DMS53 treated with DMSO at 0.1 percent for 48 hours (cell line): ENCODE results near the gene AKAP6.

ENCODE experiments used
- DNase-seq: peaks from one replicate; lab custom pipeline; 2025; ENCODE audit not compliant: unreplicated experiment; lab: John Stamatoyannopoulos, UW

AKAP6 gene

DNA sequence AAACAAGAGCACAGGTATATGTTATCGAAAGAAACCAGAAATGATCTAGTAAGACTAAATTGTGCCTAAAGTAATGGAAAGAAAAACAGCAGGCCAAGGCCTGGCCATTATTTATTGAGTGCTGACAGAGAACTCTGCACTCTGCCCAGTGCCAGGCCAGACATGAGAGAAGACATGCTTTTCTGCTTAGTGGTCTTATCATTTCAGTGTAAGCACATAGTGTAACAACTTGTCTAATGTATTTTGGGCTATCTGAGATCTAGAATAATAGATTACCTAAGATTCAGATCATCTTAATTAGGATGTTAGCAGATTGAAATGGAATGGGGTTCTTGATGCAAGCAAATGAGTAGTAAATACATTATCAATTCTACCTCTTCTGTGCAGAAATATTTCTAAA, 278.3 kb downstream of the AKAP6 start:
- DNase-seq = no peak

DNA sequence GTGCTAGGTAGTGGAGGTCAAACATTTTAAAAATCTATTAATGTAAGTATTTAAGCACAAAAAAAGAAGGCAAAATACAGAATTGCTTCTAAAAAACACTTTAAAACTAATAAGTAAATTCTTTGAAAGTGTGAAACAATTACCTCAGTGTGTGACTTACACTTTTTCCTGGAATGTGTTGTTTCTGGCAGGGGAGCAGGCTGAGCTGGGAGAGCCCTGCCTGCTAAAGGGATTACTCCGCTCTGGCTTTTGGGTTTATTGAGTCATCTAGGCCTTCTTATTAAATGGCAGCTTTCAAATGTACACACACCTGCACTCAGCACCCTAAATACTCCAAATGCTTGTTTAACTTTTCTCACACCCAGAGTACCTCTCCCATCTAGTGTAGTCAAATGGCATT, 279.8 kb downstream of the AKAP6 start:
- no peak for DNase-seq

GRCh38 chr14:32609388-32609787, 280.3 kb downstream of the AKAP6 start:
- DNase-seq = no peak

GRCh38 chr14:32611752-32612151, 282.7 kb downstream of the AKAP6 start:
- DNase-seq = no peak

DNA sequence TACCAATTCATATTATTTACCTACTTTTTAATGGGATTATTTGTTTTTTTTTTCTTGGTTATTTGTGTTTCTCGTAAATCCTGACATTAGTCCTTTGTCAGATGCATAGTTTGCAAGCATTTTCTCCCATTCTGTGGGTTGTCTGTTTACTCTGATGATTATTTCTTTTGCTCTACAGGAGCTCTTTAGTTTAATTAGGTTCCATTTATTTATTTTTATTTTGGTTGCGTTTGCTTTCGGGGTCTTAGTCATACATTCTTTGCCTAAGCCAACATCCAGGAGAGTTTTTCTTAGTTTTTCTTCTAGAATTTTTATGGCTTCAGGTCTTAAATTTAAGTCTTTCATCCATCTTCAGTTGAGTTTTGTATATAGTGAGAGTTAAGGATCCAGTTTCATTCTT, 289.9 kb downstream of the AKAP6 start:
- no peak for DNase-seq

DNA sequence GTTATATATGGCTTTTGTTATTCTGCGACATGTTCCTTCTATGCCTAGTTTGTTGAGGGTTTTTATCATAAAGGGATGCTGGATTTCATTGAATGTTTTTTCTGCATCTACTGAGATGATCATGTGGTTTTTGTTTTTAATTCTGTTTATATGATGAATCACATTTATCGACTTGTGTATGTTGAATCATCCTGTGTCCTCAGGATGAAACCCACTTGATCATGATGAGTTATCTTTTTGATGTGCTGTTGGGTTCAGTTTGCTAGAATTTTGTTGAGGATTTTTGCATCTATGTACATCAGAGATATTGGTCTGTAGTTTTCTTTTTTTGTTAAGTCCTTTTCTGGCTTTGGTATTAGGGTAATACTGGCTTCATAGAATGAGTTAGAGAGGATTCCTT, 291.2 kb downstream of the AKAP6 start:
- no peak for DNase-seq

GRCh38 chr14:32620724-32621123, 291.6 kb downstream of the AKAP6 start:
- no peak for DNase-seq

DNA sequence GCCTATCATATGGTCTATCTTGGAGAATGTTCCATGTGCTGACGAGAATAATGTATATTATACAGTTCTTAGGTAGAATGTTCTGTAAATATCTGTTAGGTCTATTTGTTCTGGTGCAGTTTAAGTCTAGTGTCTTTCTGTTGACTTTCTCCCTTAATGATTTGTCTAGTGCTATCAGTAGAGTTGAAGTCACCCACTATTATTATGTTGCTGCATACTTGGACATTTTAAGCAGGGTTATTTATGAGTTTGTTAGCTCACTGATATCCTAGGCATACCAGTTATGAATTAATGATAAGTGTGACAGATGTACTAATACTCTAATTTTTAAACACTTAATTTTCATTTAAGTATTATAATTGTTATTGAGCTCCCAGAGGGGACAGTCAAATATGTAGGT, 292.5 kb downstream of the AKAP6 start:
- DNase-seq = no peak

- no peak for DNase-seq
Observed at GRCh38 chr14:32622742-32623141, 293.6 kb downstream of the AKAP6 start.

- no peak for DNase-seq
Observed at GRCh38 chr14:32623300-32624093, 294.4 kb downstream of the AKAP6 start.

DNA sequence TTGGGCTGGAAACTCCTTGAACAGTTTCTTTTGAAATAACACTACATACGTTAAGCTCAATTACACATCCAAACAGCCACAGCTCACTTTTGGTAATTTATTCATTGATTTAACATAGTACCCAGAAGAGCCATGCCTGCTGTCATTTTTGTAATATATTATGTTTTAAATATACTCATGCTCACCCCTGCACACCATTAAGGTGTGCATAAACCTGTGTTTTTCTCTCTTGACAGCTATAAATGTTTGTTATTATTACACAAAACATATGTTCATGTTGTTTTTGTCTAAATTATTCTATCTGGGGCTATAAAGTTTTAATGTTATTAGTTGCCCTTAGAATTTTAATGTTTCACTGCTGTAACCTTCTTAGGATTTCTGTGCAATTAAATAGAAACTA, 296.1 kb downstream of the AKAP6 start:
- no peak for DNase-seq

DNA sequence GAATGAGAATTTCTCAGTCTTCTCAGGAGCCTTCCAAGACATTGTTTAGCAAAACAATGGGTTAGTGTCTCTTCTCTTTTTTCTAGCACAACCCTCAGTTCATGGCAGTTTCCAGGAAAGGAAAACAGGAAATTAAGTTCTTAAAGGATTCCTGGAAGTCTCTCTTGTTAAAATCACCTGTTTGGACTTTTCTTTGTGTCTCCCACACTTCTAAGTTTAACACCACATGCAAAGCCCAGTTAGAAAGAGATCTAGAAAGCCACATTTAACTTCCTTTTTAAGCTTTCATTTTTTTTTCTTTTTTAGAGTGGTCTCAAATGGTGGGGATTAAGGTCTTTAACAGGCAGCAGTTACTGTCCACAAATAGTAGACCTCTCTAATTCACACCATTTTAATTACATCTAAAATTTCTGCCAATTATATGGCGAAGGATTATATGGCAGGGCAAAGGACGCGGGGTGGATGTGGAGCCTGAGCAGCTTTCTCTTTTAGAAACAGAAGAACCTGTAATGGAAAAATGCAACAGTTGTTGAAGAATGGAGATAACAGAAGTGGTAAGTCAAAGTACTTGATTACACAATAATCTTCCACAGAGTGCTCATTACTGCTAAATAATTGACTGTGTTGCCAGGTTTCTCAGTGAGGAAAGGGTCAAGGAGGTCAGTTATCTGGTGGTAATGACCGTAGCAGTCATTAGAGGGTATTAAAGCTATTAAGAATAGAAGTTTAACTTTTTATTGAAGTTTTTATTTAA, 298.6 kb downstream of the AKAP6 start:
- DNase-seq = no peak

DNA sequence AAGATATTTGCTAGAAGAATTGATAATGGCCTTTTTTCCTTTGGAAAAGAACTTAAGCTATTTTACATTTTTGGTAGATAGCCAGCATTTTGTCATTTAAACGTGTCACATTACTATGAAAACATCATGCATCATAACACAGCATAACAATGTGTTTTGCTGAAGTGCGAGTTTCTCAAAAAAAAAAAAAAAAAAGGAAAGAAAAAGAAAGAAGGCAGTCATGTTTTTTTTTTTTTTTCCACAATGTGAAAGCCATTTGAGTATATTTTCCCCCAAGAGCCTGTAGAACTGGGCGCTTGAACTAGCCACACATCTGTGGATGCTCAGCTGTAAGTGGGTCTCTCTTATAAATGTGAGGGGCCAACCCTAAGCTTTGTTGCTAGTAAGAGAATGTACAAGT, 300.1 kb downstream of the AKAP6 start:
- no peak for DNase-seq

- DNase-seq = no peak
Observed at GRCh38 chr14:32630701-32631100, 301.6 kb downstream of the AKAP6 start.

GRCh38 chr14:32633224-32633859, 304.2 kb downstream of the AKAP6 start:
- DNase-seq = no peak

DNA sequence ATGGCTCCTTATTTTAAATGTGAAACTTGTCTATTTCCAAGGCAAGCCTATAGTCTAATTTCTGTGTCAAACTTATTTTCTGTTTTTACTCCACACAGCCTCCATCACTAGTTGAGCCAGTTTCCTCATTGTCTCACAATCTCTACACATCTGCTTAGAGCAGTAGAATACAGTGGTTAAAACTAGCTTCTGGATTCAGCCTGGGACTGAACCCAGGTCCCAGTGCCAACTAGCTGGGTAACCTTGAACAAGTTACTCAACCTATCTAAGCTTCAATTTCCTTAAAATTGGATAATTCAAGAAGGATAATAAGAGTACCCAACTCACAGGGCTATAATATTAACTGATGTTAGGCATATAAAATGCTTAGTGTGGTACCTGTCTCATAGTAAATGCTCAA, 304.8 kb downstream of the AKAP6 start:
- DNase-seq = no peak

DNA sequence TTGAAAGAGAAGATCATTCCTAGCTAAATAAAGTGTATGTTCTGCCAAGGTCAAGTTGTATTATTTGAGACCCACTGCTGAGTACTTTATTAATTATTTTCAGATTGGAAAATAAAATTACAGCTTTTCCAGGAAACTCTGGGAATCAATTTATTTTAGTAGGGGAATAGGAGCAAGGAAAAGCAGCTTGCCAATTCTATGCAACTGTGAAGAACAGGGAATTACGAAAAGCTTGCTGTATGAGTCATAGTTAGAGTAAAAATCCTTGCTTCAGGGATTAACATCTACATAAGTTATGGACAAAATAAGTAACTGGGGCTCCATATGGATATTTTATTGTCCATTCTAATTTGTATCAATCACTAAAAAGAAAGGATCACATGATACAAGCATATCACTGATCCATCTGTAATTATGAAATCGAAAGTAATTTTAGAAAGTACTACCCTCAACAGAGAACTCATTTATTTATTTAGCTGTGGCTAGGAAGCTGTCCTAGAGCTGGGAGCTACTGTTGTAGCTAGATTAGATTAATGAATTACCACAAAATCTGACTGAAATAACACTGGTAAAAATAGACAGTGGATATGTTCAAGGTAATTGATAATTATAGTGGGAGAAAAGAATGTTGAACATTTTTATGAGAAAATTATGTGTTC, 306.1 kb downstream of the AKAP6 start:
- no peak for DNase-seq

- no peak for DNase-seq
Observed at GRCh38 chr14:32637582-32637981, 308.5 kb downstream of the AKAP6 start.

DNA sequence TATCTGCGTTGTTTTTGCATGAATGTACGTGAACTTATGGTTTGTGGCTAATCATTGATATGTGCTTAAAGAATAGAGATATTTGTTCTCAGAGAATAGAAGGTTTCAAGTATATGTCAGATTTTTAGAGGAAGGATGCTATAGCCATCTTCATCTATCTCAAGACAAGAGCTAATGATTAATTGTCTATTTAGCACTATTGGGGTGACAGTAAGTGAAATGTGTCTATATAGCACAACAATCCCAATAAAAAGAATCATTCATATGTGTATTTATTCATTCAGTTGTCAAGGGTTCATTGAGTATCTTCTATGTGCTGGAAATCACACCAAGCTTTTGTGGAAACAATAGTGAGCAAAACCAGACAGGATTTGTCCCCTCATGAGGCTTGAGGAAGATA, 310.1 kb downstream of the AKAP6 start:
- DNase-seq = no peak

DNA sequence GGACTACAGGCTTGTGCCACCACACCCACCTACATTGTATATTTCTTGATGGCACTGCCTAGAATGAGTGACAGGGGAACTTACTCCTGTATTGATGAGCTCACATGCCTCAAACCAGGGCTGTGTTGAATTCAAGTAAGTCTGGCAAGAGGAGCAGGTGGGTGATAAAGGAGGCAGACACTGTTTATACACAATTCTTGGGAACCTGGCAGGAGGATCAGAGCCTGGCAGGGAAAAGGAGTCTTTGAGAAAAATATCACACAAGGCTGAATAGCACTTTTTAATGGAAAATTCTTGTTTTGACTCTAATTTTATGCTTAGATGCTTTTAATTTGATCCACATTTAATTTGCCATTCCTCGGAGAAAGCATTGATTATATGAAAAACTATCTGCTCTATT, 316.5 kb downstream of the AKAP6 start:
- DNase-seq = no peak

DNA sequence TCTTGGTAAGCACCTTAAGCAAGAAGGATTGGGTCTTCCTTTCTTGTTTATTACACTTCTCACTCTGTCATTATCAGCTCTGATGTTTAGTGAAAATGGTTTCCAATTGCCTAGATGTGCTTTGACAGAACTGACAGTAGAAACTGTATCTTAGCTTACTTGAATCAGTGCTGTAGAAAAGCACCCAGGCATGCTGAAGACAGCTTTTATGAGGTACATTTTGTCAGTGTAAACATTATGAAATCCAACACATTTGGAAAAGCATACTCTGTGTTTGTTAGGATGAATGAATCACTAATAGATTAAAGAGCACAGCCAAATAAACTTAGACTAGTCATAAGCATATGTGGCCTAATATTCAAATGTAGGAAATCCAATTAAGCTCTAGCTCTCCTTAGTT, 319.3 kb downstream of the AKAP6 start:
- no peak for DNase-seq

- DNase-seq = no peak
Observed at GRCh38 chr14:32650030-32650429, 320.9 kb downstream of the AKAP6 start.
